Fibroblast of peridontal ligament (primary cell): ENCODE results near the gene NARS2.
"Not testable (repeated sequence)": the region's sequence is repeated elsewhere in the genome, so short reads cannot be mapped to it uniquely, and the experiment has no call there.

ENCODE experiments used
- DNase-seq: peaks from one replicate; pipeline ENCODE4 v3.0.0-alpha.2; 2010; ENCODE audit errors: extremely low read depth

The NARS2 gene

GRCh38 chr11:78576549-78577097, 2.0 kb upstream of the NARS2 start:
- DNase-seq: no peak

GRCh38 chr11:78575478-78575877, 814 bp upstream of the NARS2 start:
- DNase-seq: no peak

GRCh38 chr11:78573681-78574080, 983 bp downstream of the NARS2 start:
- DNase-seq: no peak

- DNase-seq: no peak
Measured at GRCh38 chr11:78573271-78573670, 1.4 kb downstream of the NARS2 start.

GRCh38 chr11:78572394-78572793, 2.3 kb downstream of the NARS2 start:
- DNase-seq: no peak

- no peak for DNase-seq
Measured at GRCh38 chr11:78570031-78570430, 4.6 kb downstream of the NARS2 start.

- peak; percentile 54 for DNase-seq
Measured at GRCh38 chr11:78567209-78567608, 7.5 kb downstream of the NARS2 start.

GRCh38 chr11:78564490-78565467, 9.9 kb downstream of the NARS2 start:
- peak; percentile 90 for DNase-seq

- not testable (repeated sequence) for DNase-seq
Measured at GRCh38 chr11:78564037-78564436, 10.6 kb downstream of the NARS2 start.

- DNase-seq: not testable (repeated sequence)
Measured at GRCh38 chr11:78563090-78563489, 11.6 kb downstream of the NARS2 start.

- peak; percentile 87 for DNase-seq
Measured at GRCh38 chr11:78562398-78562797, 12.3 kb downstream of the NARS2 start.

- DNase-seq: peak; percentile 32
Measured at GRCh38 chr11:78560826-78561484, 13.7 kb downstream of the NARS2 start.

- no peak for DNase-seq
Measured at GRCh38 chr11:78560153-78560552, 14.5 kb downstream of the NARS2 start.

GRCh38 chr11:78557236-78557635, 17.4 kb downstream of the NARS2 start:
- DNase-seq: no peak

GRCh38 chr11:78555592-78555991, 19.1 kb downstream of the NARS2 start:
- DNase-seq: no peak

GRCh38 chr11:78552881-78553280, 21.8 kb downstream of the NARS2 start:
- DNase-seq: no peak

- not testable (repeated sequence) for DNase-seq
Measured at GRCh38 chr11:78552139-78552538, 22.5 kb downstream of the NARS2 start.

GRCh38 chr11:78551066-78551465, 23.6 kb downstream of the NARS2 start:
- no peak for DNase-seq

- no peak for DNase-seq
Measured at GRCh38 chr11:78549624-78550409, 24.8 kb downstream of the NARS2 start.

- DNase-seq: no peak
Measured at GRCh38 chr11:78548911-78549590, 25.6 kb downstream of the NARS2 start.
